K562 (cell line): ENCODE measurements around the gene LUZP1. TPM values are rescaled to one million over a fixed set of nuclear protein-coding genes. Genes with fewer than 3 reads are reported as not detected.

ENCODE experiments used
- ATAC-seq: fragments of 200-7000 bp; cut with Tn5 transposase; 3 replicates; pipeline ENCODE4 v1.9.1; 2020; ENCODE audit warnings: moderate library complexity
- BruUV-seq: library from RNA; stranded (reverse); fragments of 400-500 nt; replicated peaks from 2 replicates; lab custom pipeline; 2021; lab: Mats Ljungman, UMichigan
- CTCF ChIA-PET: fragments of 300-600 bp; formaldehyde crosslinking; extraction: SDS; loops from one replicate; lab custom pipeline; 2021; ENCODE audit warnings: low intra/inter-chr PET ratio; lab: Yijun Ruan, JAX
- POLR2A ChIA-PET: fragments of 300-600, 350-650 bp; sonication (Branson Sonifier 250); formaldehyde crosslinking; extraction: SDS; loops from one replicate; lab custom pipeline; 2021; ENCODE audit warnings: antibody characterized with exemption, inconsistent platforms; lab: Yijun Ruan, JAX
- DNase-seq, 4 experiments: peaks; one replicate each; pipeline versions ENCODE4 v3.0.0 to v3.0.0-alpha.2; 2011 to 2018; ENCODE audit warnings: low spot score in 3 of 4, mixed read lengths in 3 of 4; ENCODE audit errors: extremely low read depth in 1 of 4
- FAIRE-seq: peaks from 2 replicates; lab custom pipeline; 2011; peaks lifted over from hg19 to GRCh38; lab: Jason Lieb, UNC
- H2AFZ ChIP-seq: 2 replicates; pipeline ENCODE4 v1.6.0; 2011; ENCODE audit warnings: low read depth, low read length, control low read depth, inconsistent platforms
- H3K27ac ChIP-seq: fragments of 200-600 bp; 3 replicates; pipeline ENCODE4 v1.8.0; 2011; ENCODE audit warnings: low read depth, mild to moderate bottlenecking, control low read depth, inconsistent platforms, low read length, moderate library complexity, mixed read lengths; ENCODE audit errors: extremely low read depth
- H3K27me3 ChIP-seq, 2 experiments: fragments of 300-600 bp in 1 of 2; 2 replicates in 1 of 2; 3 replicates in 1 of 2; pipeline versions ENCODE4 v1.6.0 to v1.8.0; 2011; ENCODE audit warnings: inconsistent platforms in 2 of 2, low read length in 2 of 2, mild to moderate bottlenecking in 1 of 2, mixed read lengths in 1 of 2, moderate library complexity in 1 of 2; ENCODE audit not compliant: control insufficient read depth in 2 of 2, insufficient read depth in 2 of 2
- H3K36me3 ChIP-seq: fragments of 300-600 bp; 3 replicates; pipeline ENCODE4 v1.8.0; 2011; ENCODE audit warnings: mild to moderate bottlenecking, low read length, inconsistent platforms; ENCODE audit not compliant: control insufficient read depth, insufficient read depth
- H3K4me1 ChIP-seq, 2 experiments: fragments of 200-600 bp in 1 of 2; replicated peaks in 1 of 2; 2 replicates in 1 of 2; 3 replicates in 1 of 2; pipeline versions ENCODE4 v1.5.1 to v1.8.0; 2011; ENCODE audit warnings: inconsistent platforms in 2 of 2, low read length in 2 of 2, mild to moderate bottlenecking in 1 of 2, mixed read lengths in 1 of 2, moderate library complexity in 1 of 2; ENCODE audit not compliant: control insufficient read depth in 2 of 2, insufficient read depth in 2 of 2
- H3K4me2 ChIP-seq: 2 replicates; pipeline ENCODE4 v1.6.1; 2011; ENCODE audit warnings: low read length, control low read depth, inconsistent platforms, mixed read lengths; ENCODE audit not compliant: insufficient read depth
- H3K4me3 ChIP-seq: fragments of 200-600 bp; sonication (generic), shearing (Covaris generic); 2 replicates; pipeline ENCODE4 v1.5.1; 2016; ENCODE audit warnings: control low read depth, inconsistent platforms
- H3K79me2 ChIP-seq: fragments of 200-600 bp; 3 replicates; pipeline ENCODE4 v1.8.0; 2011; ENCODE audit warnings: low read length, inconsistent platforms; ENCODE audit not compliant: control insufficient read depth, insufficient read depth
- H3K9ac ChIP-seq, 2 experiments: 2 replicates each; pipeline versions ENCODE4 v1.6.0 to v1.6.1; 2011; ENCODE audit warnings: low read depth in 2 of 2, low read length in 2 of 2, control low read depth in 1 of 2, inconsistent platforms in 1 of 2, mild to moderate bottlenecking in 1 of 2, mixed read lengths in 1 of 2; ENCODE audit not compliant: insufficient read depth in 1 of 2
- H3K9me1 ChIP-seq: one replicate; pipeline ENCODE4 v1.6.0; 2011; ENCODE audit warnings: inconsistent platforms, mild to moderate bottlenecking, low read length, moderate library complexity; ENCODE audit not compliant: control insufficient read depth, insufficient read depth
- H3K9me3 ChIP-seq: replicated peaks from 2 replicates; pipeline ENCODE4 v1.5.1; 2011; ENCODE audit warnings: low read depth, low read length, inconsistent platforms; ENCODE audit not compliant: control insufficient read depth, insufficient read depth
- H4K20me1 ChIP-seq: replicated peaks from 2 replicates; pipeline ENCODE4 v1.6.1; 2011; ENCODE audit warnings: low read length, inconsistent platforms, mixed read lengths; ENCODE audit not compliant: control insufficient read depth, insufficient read depth
- ATF3 ChIP-seq, 2 experiments: fragments of 450-650 bp in 1 of 2; sonication (generic) in 1 of 2; formaldehyde crosslinking in 1 of 2; IDR thresholded peaks in 1 of 2; conservative IDR thresholded peaks in 1 of 2; 2 replicates each; pipeline versions ENCODE4 v1.6.1 to v1.8.1; 2016 to 2023; ENCODE audit warnings: mild to moderate bottlenecking in 2 of 2, moderate library complexity in 2 of 2, inconsistent platforms in 1 of 2, missing genetic modification reagents in 1 of 2
- FOXP4 ChIP-seq: sonication (generic); formaldehyde crosslinking; IDR thresholded peaks from 2 replicates; pipeline ENCODE4 v1.8.0; 2022; ENCODE audit warnings: mild to moderate bottlenecking, missing genetic modification reagents, borderline replicate concordance
- NFE2 ChIP-seq: IDR thresholded peaks from 2 replicates; pipeline ENCODE4 v1.6.1; 2014; ENCODE audit warnings: antibody characterized with exemption, low read depth
- TRIM24 ChIP-seq, 2 experiments: fragments of 450-650 bp; IDR thresholded peaks; 2 replicates each; pipeline ENCODE4 v1.6.1; 2016
- TRIM28 ChIP-seq: fragments of 450-650 bp; IDR thresholded peaks from 2 replicates; pipeline ENCODE4 v1.6.1; 2017
- ZNF23 ChIP-seq: fragments of 250-450 bp; sonication (Bioruptor Pico); IDR thresholded peaks from 2 replicates; pipeline ENCODE4 v1.4.0; 2020; ENCODE audit warnings: mild to moderate bottlenecking
- ZNF436 ChIP-seq: fragments of 250-450, 450-650 bp; sonication (Bioruptor Pico); formaldehyde crosslinking; IDR thresholded peaks from 2 replicates; pipeline ENCODE4 v1.7.0; 2020; ENCODE audit warnings: mild to moderate bottlenecking
- ZNF592 ChIP-seq: fragments of 450-650 bp; IDR thresholded peaks from 2 replicates; pipeline ENCODE4 v1.6.1; 2017; ENCODE audit warnings: antibody characterized with exemption, mild to moderate bottlenecking
- WGBS: fragments of 100-300 bp; shearing (Covaris generic); methylation state at CpG from one replicate; pipeline ENCODE4 v1.1.6; 2016; ENCODE audit warnings: low coverage, mixed read lengths; ENCODE audit not compliant: insufficient coverage; ENCODE audit errors: missing lambda C conversion rate; 5-methylcytosine and 5-hydroxymethylcytosine counted together
- in situ Hi-C: fragments of 300-500 bp; cut with MboI; formaldehyde crosslinking; loops from 4 replicates; pipeline ENCODE4 v1.15.0; 2018; ENCODE audit warnings: inconsistent platforms, mixed read lengths
- intact Hi-C: fragments of 100-400 bp; cut with micrococcal nuclease; formaldehyde crosslinking; loops from 2 replicates; pipeline ENCODE4 v1.14.2; 2022
- polyA plus RNA-seq, 8 experiments: library from polyadenylated mRNA; depleted of rRNA in 4 of 8; stranded (reverse) in 5 of 8; unstranded in 3 of 8; fragments of >200 nt; fragmentation: Nextera tagmentation in 2 of 8; fragmentation: Illumina TruSeq in 1 of 8; extraction: Ambion mirVana in 2 of 8; extraction: Trizol in 1 of 8; gene quantifications; 2 replicates each; pipeline versions ENCODE4 v1.2.1 to v1.2.3, GENCODE V29; 2011 to 2014; ENCODE audit warnings: inconsistent platforms in 1 of 8, missing spikeins in 1 of 8
- total RNA-seq, 7 experiments: library from RNA; depleted of rRNA in 6 of 7; stranded (reverse); fragments of >200 nt in 6 of 7; fragmentation: Illumina TruSeq in 2 of 7; extraction: Trizol in 2 of 7; gene quantifications; 2 replicates each; pipeline versions ENCODE4 v1.2.1 to v1.2.3, GENCODE V29; 2011 to 2021; ENCODE audit warnings: low replicate concordance in 1 of 7

LUZP1 gene
- total and polyA plus RNA-seq, 9 of the 15 experiments (the other 6 are each of a cell fraction or from before 2014, with no cell fraction given): 6.5 to 19.1 (median 12.4) TPM

- Histone ChIP-seq H3K9ac (no peak overlapping the region), H2AFZ (no peak overlapping the region), H3K9me1 (no peaks in the 10 kb centered on the region), H3K4me1 (peaks cover 5 to 26% of the 10 kb centered on the region in 2 experiments; a peak in 3 of 5 replicates), H3K4me3 (no peak overlapping the region), H3K9me3 (no peaks in the 10 kb centered on the region), H3K79me2 (peaks cover 26% of the 10 kb centered on the region), H3K27ac (no peak overlapping the region; the same call in 2 of the 3 replicates), H3K27me3 (no peaks in the 10 kb centered on the region), H3K4me2 (no peak overlapping the region), H4K20me1 (no peaks in the 10 kb centered on the region), H3K36me3 (no peaks in the 10 kb centered on the region)
- BruUV-seq: no TSS peak
- POLR2A ChIA-PET: interaction anchor here (0.5 to 4.6 kb wide), 6 partner anchors 8 to 35 kb away, joined by 3 to 28 read pairs (median 4); no protein-coding TSS in a partner anchor
- CTCF ChIA-PET: no interaction called here
- 22% methylated on average over 1 of the region's 1 CpG for WGBS
- intact Hi-C loops: no loop called here
- FAIRE-seq: no peak
- TF ChIP-seq TRIM28: no peak
- no peak for TF ChIP-seq ZNF436
- DNase-seq: no peak
- peak; percentile 8; the same call in 2 of the 3 replicates for ATAC-seq
- in situ Hi-C loops: no loop called here
These were observed 42.5 kb downstream of the LUZP1 start for GRCh38 chr1:23126200-23126599.

- intact Hi-C loops: no loop called here
- Histone ChIP-seq H3K27ac (no peak overlapping the region), H3K27me3 (no peaks in the 10 kb centered on the region), H4K20me1 (no peaks in the 10 kb centered on the region), H2AFZ (no peak overlapping the region), H3K9me1 (no peaks in the 10 kb centered on the region), H3K4me2 (no peak overlapping the region), H3K79me2 (peaks cover 30% of the 10 kb centered on the region), H3K4me1 (peaks cover 5 to 30% of the 10 kb centered on the region in 2 experiments; a peak in 3 of 5 replicates), H3K9me3 (no peaks in the 10 kb centered on the region), H3K9ac (no peak overlapping the region), H3K4me3 (no peak overlapping the region), H3K36me3 (no peaks in the 10 kb centered on the region)
- FAIRE-seq (no peak), DNase-seq (no peak), ATAC-seq (no peak)
- 49% methylated on average over 4 of the region's 4 CpGs for WGBS
- BruUV-seq: no TSS peak
- in situ Hi-C loops: no loop called here
- ChIA-PET CTCF (interaction anchor here (0.6 kb wide), 1 partner anchor 857 kb away, joined by 4 read pairs; no protein-coding TSS in a partner anchor), POLR2A (interaction anchor here (0.6 to 4.6 kb wide), 5 partner anchors 8 to 567 kb away, joined by 3 to 28 read pairs (median 3); no protein-coding TSS in a partner anchor)
- no peak for TF ChIP-seq ATF3 (IDR thresholded peaks at IDR 0.05)
- TF ChIP-seq ATF3 (CRISPR knock-in tag; conservative IDR thresholded peaks at IDR 0.05): no peak
- no peak for TF ChIP-seq ZNF23 (CRISPR knock-in tag)
- TF ChIP-seq TRIM24 (IDR thresholded peaks at IDR 0.05): no peak
- TF ChIP-seq ZNF592: no peak
- TF ChIP-seq NFE2: peak; percentile 54; the same call in 1 of the 2 replicates
- no peak for TF ChIP-seq FOXP4
These were observed 43.2 kb downstream of the LUZP1 start for GRCh38 chr1:23125489-23125888.
